Stimulated activated CD4-positive, alpha-beta T cell treated with anti-CD3 and anti-CD28 coated beads, Interleukin-12 subunit alpha, Interleukin-12 subunit beta, amount 100 ng/mL, for 24 hours (primary cell): Measurements from ENCODE around the gene CRLF2.
"Not testable (repeated sequence)": the region's sequence is repeated elsewhere in the genome, so short reads cannot be mapped to it uniquely, and the experiment has no call there.

ENCODE experiments used
- DNase-seq, 2 experiments: peaks; one replicate each; pipeline ENCODE4 v3.0.0-alpha.2; 2020; ENCODE audit warnings: low read depth in 2 of 2

CRLF2 gene

GRCh38 chrX:1212532-1212931 is at the start of gene CRLF2:
Gene CRLF2, minus strand, starts transcription at chrX:1212649. Its CDS starts 15 bp downstream, at chrX:1212634.
- DNase-seq, result no peak

- DNase-seq, result not testable (repeated sequence)
These were observed 49.3 kb upstream of the CRLF2 start for GRCh38 chrX:1261771-1262170.

DNA sequence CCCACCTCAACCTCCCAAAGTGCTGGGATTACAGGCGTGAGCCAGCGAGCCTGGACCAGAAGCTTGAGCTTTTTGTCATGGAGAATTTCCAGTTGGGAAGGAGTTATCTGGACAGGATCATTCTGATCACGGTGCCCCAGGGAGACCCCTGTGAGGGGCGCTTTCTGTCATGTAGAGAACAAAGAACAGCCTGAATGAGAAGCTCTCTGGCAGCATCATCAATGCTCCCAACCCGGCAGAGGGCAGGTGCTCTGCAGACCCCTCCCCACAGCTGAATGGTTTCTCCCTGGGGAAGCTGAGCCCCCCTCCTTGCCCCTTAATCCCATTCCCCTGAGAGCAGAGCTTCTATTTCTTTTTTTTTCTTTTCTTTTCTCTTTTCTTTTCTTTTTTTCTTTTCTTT is 48.8 kb upstream of the CRLF2 start:
- DNase-seq, result no peak

GRCh38 chrX:1252861-1253260 is 40.4 kb upstream of the CRLF2 start:
- DNase-seq, result no peak

GRCh38 chrX:1249101-1249887 is 36.8 kb upstream of the CRLF2 start:
- peak in 1 of 2 experiments; percentile 11 for DNase-seq

DNA sequence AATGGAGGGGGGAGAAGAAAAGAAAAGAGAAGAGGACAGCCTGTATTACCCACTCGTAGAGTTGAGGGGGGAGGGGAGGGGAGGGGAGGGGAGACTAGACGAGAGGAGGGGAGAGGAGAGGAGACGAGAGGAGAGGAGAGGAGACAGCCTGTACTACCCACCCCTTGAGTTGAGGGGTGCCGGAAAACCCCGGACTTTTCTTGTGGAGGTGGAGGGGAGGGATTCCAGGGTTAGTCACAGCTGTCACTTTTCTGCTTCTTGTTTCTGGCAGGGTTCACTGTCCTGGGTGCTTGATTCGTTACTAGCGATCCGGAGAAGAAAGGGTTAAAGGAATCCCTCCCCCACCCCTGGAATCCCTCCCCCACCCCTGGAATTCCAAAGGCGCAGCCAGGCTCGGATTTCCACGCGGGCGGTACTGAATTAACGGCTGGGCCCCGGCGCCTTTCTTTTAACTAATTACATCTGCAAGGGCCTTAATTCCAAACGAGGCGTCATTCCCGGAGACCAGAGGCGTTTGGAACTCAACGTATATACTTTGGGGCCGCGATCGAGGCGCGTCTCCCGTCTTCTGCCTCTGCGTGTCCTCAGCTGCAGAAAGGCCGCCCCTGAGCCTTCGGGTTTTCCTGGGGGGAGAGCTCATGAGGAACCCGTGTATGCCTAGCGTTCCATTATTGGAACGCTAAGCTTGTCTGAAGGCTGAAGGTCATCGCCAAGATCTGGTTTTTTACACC is 36.0 kb upstream of the CRLF2 start:
- no peak for DNase-seq

- DNase-seq, result peak; percentile 72 to 84
These were observed 34.4 kb upstream of the CRLF2 start for GRCh38 chrX:1246816-1247215.

- no peak for DNase-seq
These were observed 32.0 kb upstream of the CRLF2 start for GRCh38 chrX:1244164-1245076.

DNA sequence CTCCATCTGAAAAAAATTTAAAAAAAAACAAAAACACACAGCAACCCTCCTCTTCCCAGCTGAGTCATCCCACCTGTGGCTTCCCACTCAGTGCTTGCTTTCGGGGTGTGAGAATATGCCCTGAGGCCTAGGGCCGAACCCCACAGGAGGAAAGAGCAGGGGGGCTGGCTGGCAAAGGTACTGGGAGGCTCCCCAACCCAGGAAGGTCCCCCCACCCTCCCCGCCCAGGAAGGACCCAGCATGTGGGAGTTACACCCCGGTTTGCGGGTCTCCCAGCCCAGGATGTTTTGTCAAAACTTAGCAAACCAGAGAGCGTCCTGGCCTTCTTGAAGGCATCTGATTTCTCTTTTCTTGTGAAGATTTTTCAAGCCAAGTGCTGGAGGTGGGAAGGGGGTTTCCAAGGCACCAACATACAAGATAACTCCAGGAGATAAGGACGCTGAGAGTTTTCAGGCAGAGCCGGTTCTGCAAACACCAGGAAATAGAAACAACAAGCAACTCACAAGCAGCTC is 30.5 kb upstream of the CRLF2 start:
- DNase-seq, result no peak

DNA sequence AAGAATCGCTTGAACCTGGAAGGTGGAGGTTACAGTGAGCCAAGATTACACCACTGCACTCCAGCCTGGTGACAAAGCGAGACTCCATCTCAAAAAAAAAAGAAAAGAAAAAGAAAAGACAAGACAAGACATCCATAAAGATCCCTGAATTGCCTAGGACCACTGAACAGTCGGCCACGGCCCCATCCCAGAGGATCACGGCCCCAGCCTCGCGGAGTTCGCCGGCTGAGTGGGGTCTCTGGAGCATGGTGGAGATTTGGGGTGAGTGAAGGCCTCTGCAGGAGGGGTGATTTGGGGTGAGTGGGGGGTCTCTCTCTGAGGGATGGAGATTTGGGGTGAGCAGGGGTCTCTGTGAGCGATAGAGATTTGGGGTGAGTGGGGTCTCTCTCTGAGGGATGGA is 28.1 kb upstream of the CRLF2 start:
- not testable (repeated sequence) for DNase-seq

DNA sequence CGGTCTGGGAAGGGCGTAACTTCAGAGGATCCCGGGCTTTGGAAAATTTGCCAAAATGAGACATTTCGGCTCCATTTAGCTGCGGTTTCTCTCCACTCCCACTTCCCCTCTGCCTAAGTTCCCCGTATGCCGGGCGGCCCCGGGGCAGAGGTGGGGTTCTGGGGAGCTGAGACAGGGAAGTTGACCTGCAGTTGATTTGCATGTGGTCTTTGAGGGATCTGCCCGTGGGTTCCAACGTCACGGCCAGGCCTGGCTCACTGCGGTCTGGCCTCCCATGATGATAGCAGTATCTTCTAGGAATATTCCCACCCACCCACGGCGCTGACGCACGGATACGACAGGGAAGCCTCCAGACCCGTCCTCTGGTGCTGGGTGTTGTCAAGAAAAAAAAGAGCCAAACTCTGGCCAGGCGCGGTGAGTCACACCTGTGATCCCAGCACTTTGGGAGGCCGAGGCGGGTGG is 27.3 kb upstream of the CRLF2 start:
- DNase-seq, result no peak

DNA sequence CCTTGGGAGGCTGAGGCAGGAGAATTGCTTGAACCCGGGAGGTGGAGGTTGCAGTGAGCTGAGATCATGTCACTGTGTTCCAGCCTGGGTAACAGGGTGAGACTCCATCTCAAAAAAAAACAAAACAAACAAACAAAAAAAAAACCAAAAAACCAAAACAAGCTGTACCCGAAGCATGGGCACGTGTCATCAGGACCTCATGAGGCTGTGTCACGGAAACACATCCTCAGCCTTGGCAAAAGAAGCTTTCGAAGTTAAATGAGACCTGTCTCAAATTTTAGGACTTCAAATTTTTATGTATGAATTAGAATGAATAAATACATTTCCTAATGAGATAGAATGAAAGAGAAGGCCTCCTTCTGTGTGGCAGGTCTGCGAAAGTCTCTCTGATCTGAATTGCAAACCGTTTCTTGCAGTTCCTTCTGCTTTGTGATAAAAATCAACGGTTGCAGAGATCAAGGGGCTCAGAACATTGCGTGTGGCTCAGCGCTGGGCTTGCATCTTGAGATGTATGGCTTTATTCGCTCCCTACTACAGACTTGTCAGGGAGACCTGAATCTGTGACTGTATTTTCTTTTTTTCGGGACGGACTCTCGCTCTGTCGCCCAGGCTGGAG is 19.5 kb upstream of the CRLF2 start:
- DNase-seq, result no peak

DNA sequence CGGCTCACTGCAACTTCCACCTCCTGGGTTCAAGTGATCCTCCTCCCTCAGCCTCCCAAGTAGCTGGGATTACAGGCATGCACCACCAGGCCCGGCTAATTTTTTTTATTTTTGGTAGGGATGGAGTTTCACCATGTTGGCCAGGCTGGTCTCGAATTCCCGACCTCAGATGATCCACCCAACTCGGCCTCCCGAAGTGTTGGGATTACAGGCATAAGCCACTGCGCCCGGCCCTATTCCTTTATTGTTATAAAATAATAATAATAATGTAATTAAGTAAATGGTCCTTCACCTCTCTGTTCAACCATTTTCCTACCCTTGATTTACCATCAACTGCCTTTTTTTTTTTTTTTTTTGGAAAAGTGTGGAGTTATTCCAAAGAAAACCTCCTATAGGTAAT is 15.7 kb upstream of the CRLF2 start:
- DNase-seq, result not testable (repeated sequence)

- no peak for DNase-seq
These were observed 13.8 kb upstream of the CRLF2 start for GRCh38 chrX:1226249-1226648.

GRCh38 chrX:1224954-1225353 is 12.5 kb upstream of the CRLF2 start:
- DNase-seq, result no peak

DNA sequence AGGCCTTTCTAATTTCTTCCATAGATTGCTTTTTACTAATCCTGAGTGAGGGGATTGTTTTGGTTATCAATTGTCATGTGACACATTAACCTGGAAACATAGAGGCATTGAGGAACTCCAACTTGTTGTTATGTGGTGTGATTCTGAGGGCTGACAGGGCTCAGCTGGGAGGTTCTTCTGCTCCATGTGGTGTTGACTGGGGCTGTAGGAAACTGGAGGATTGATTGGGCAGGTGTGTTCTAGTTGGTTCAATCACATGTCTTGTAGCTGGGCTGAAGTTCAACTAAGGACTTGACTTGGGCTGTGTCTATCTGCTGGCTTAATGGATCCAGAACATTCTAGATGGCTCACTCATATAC is 10.8 kb upstream of the CRLF2 start:
- DNase-seq, result no peak

- no peak for DNase-seq
These were observed 10.2 kb upstream of the CRLF2 start for GRCh38 chrX:1222531-1223241.

DNA sequence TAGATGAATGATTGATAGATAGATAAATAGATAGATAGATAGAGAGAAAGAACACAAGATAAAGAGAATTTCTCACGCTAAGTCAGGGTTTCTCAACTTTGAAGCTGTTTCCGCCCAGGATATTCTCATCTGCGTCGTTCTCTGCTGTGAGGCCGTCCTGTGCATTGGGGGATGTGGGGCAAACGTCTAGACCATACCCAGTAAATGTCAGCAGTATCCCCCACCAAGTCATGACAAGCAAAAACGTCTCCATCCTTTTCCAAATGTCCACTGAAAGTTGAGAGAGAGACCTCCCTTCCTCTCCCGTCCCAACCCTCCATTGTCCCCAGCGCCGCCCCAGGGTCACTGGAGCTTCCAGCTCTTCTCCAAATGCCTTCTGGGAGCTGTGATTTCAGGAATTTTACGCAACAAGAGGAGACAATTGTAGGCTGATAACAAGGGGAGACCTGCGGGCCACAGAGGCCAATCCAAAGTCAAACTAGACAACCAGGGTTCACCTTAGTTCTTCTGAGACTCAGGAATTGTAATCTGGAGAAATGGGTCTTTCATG is 8.9 kb upstream of the CRLF2 start:
- DNase-seq, result no peak

- DNase-seq, result no peak
These were observed 5.8 kb upstream of the CRLF2 start for GRCh38 chrX:1218286-1218685.

- DNase-seq, result no peak
These were observed 2.8 kb upstream of the CRLF2 start for GRCh38 chrX:1215123-1215823.
